ENCODE data around the gene RPL6.

RPL6 gene

DNA sequence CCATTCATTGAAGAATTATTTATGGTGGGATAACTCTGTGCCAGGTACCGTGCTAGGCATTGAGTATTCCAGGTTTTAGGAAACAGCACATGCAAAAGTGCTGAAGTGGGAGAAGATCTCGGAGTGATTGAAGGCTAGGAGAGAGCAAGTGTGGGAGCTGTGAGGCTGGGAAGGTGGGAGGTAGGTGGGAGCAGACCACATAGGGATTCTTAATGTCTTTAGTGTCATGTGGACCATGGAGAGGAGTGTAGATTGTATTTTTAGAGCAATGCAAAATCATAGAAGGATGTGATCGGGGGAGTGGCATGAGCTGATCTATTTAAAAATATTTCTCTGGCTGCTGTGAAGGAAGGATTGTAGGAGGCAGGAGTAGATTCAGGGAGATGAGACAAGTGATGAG lies 14.7 kb upstream of the RPL6 start:
- TF ChIP-seq TAF1 (IDR thresholded peaks at IDR 0.05; ENCODE audit: borderline replicate concordance, insufficient read depth, low read length), result no peak

- TF ChIP-seq POLR2AphosphoS5 (IDR thresholded peaks at IDR 0.05; ENCODE audit: low read depth, low read length), result no peak
- TF ChIP-seq TAF1 (IDR thresholded peaks at IDR 0.05; ENCODE audit: borderline replicate concordance, insufficient read depth, low read length), result no peak
- TF ChIP-seq SIN3A (IDR thresholded peaks at IDR 0.05; ENCODE audit: borderline replicate concordance, insufficient read depth, low read length), result no peak
- TF ChIP-seq FOXP2 (optimal IDR thresholded peaks at IDR 0.05; ENCODE audit: borderline replicate concordance, extremely low read depth, extremely low read length, insufficient read depth), result no peak
- no peak for TF ChIP-seq REST (IDR thresholded peaks at IDR 0.05; ENCODE audit: insufficient read depth in 1 of 2, low read depth in 2 of 2, low read length in 2 of 2)
Measured at GRCh38 chr12:112422531-112422930, 13.1 kb upstream of the RPL6 start.

DNA sequence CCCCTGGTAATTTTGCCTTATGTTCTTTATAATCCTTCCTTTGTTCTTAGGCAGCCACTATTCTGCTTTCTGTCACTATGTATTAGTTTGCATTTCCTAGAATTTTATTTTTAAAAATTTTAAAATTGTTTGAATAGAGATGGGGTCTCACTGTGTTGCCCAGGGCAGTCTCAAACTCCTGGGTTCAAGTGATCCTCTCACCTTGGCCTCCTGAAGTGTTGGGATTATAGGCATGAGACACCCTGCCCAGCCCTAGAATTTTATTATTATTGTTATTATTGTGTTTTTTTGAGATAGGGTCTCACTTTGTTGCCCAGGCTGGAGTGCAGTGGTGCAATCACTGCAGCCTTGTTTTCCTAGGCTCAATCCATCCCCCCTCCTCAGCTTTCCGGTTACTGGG lies 12.0 kb upstream of the RPL6 start:
- TF ChIP-seq REST (IDR thresholded peaks at IDR 0.05; ENCODE audit: insufficient read depth in 1 of 2, low read depth in 2 of 2, low read length in 2 of 2) (no peak), TAF1 (IDR thresholded peaks at IDR 0.05; ENCODE audit: borderline replicate concordance, insufficient read depth, low read length) (no peak), FOXP2 (optimal IDR thresholded peaks at IDR 0.05; ENCODE audit: borderline replicate concordance, extremely low read depth, extremely low read length, insufficient read depth) (no peak), POLR2AphosphoS5 (IDR thresholded peaks at IDR 0.05; ENCODE audit: low read depth, low read length) (no peak), SIN3A (IDR thresholded peaks at IDR 0.05; ENCODE audit: borderline replicate concordance, insufficient read depth, low read length) (no peak)

GRCh38 chr12:112420740-112421139 lies 11.3 kb upstream of the RPL6 start:
- no peak for TF ChIP-seq FOXP2 (optimal IDR thresholded peaks at IDR 0.05; ENCODE audit: borderline replicate concordance, extremely low read depth, extremely low read length, insufficient read depth)
- no peak for TF ChIP-seq POLR2AphosphoS5 (IDR thresholded peaks at IDR 0.05; ENCODE audit: low read depth, low read length)
- no peak for TF ChIP-seq TAF1 (IDR thresholded peaks at IDR 0.05; ENCODE audit: borderline replicate concordance, insufficient read depth, low read length)
- TF ChIP-seq SIN3A (IDR thresholded peaks at IDR 0.05; ENCODE audit: borderline replicate concordance, insufficient read depth, low read length), result no peak
- TF ChIP-seq REST (IDR thresholded peaks at IDR 0.05; ENCODE audit: insufficient read depth in 1 of 2, low read depth in 2 of 2, low read length in 2 of 2), result no peak

DNA sequence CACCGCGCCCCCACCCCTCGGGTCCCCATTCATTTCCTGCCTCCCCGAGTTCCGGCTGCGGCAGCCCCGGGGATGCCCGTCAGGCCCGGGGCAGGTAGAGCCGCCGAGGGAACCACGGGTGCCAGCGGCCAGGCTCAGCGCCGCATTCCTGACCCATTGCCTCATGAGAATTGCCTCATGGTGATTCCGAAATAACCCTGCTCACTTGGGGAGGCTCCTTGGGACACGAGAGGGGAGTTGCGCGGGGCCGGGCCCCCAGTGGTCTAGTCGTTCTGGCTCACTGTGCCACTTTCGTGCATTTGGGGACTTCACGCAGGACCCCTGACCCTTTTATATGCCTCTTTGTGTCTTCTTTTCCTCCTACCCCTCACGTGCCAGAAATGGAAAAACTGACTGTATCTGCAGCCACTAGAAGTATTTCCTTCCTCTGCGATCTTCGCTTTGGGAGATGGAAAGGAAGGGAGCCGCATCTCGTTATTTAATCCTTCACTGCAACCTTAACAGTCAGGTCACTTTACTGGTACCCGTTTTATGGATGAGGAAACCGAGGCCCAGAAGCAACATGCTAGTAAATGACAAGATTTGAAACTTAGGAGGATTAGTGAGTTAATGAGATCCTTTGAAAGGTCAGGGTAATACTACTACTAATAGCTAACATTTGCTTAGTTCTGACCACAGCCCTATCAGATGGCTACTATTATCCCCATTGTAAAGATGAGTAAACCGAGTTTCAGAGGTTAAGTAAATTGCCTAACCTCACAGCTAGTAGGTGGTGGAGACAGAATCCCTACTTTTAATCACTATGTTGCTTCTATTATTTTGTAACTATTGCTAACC lies 10.1 kb upstream of the RPL6 start:
- TF ChIP-seq FOXP2 (optimal IDR thresholded peaks at IDR 0.05; ENCODE audit: borderline replicate concordance, extremely low read depth, extremely low read length, insufficient read depth), result no peak
- no peak; a peak in 1 of 4 replicates for TF ChIP-seq REST (IDR thresholded peaks at IDR 0.05; ENCODE audit: insufficient read depth in 1 of 2, low read depth in 2 of 2, low read length in 2 of 2)
- TF ChIP-seq TAF1 (IDR thresholded peaks at IDR 0.05; ENCODE audit: borderline replicate concordance, insufficient read depth, low read length), result no peak
- no peak for TF ChIP-seq POLR2AphosphoS5 (IDR thresholded peaks at IDR 0.05; ENCODE audit: low read depth, low read length)
- TF ChIP-seq SIN3A (IDR thresholded peaks at IDR 0.05; ENCODE audit: borderline replicate concordance, insufficient read depth, low read length), result no peak

Measured in PFSK-1 (cell line).